ENCODE results near the gene OR11G2.
"Not testable (repeated sequence)": the region's sequence is repeated elsewhere in the genome, so short reads cannot be mapped to it uniquely, and the experiment has no call there.

The OR11G2 gene, protein sequence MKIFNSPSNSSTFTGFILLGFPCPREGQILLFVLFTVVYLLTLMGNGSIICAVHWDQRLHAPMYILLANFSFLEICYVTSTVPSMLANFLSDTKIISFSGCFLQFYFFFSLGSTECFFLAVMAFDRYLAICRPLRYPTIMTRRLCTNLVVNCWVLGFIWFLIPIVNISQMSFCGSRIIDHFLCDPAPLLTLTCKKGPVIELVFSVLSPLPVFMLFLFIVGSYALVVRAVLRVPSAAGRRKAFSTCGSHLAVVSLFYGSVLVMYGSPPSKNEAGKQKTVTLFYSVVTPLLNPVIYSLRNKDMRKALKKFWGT

GRCh38 chr14:20190596-20190995, at the start of gene OR11G2:
OR11G2 (plus strand) TSS chr14:20190896; CDS start chr14:20197438, 6,542 bp downstream.
- no peak for TF ChIP-seq SUZ12 (IDR thresholded peaks at IDR 0.05; ENCODE audit: extremely low read depth, insufficient read depth, insufficient read length)
- TF ChIP-seq ZNF274 (IDR thresholded peaks at IDR 0.05; ENCODE audit: low read depth, low read length) = no peak
- no peak for TF ChIP-seq YY1 (IDR thresholded peaks at IDR 0.05; ENCODE audit: insufficient read depth, insufficient read length)
- Histone ChIP-seq H3K36me3 (ENCODE audit: insufficient read depth, insufficient read length, low read length) (no peaks in the 10 kb centered on the region), H3K27me3 (ENCODE audit: insufficient read depth, insufficient read length) (no peaks in the 10 kb centered on the region), H3K9ac (ENCODE audit: insufficient read length, low read depth) (no peak within 1 kb of the TSS), H3K9me3 (ENCODE audit: insufficient read depth, low read length) (no peaks in the 10 kb centered on the region), H3K4me1 (ENCODE audit: insufficient read depth, insufficient read length) (no peaks in the 10 kb centered on the region), H3K4me3 (ENCODE audit: insufficient read length, low read depth) (no peak within 1 kb of the TSS)
- DNase-seq (ENCODE audit: low read depth, low spot score) = no peak

DNA sequence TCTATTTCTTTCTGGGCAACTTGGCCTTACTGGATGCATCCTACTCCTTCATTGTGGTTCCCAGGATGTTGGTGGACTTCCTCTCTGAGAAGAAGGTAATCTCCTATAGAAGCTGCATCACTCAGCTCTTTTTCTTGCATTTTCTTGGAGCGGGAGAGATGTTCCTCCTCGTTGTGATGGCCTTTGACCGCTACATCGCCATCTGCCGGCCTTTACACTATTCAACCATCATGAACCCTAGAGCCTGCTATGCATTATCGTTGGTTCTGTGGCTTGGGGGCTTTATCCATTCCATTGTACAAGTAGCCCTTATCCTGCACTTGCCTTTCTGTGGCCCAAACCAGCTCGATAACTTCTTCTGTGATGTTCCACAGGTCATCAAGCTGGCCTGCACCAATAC, 46.8 kb upstream of the OR11G2 start:
- Histone ChIP-seq H3K27me3 (ENCODE audit: insufficient read depth, insufficient read length) (no peaks in the 10 kb centered on the region), H3K4me1 (ENCODE audit: insufficient read depth, insufficient read length) (no peaks in the 10 kb centered on the region), H3K36me3 (ENCODE audit: insufficient read depth, insufficient read length, low read length) (no peaks in the 10 kb centered on the region), H3K4me3 (ENCODE audit: insufficient read length, low read depth) (no peak overlapping the region), H3K9me3 (ENCODE audit: insufficient read depth, low read length) (no peaks in the 10 kb centered on the region), H3K9ac (ENCODE audit: insufficient read length, low read depth) (no peak overlapping the region)
- peak; percentile 5 for DNase-seq (ENCODE audit: low read depth, low spot score)
- TF ChIP-seq ZNF274 (IDR thresholded peaks at IDR 0.05; ENCODE audit: low read depth, low read length) (no peak), YY1 (IDR thresholded peaks at IDR 0.05; ENCODE audit: insufficient read depth, insufficient read length) (no peak), SUZ12 (IDR thresholded peaks at IDR 0.05; ENCODE audit: extremely low read depth, insufficient read depth, insufficient read length) (no peak)

GRCh38 chr14:20144820-20145219, 45.9 kb upstream of the OR11G2 start:
- H3K4me3 ChIP-seq (ENCODE audit: insufficient read length, low read depth) = no peak overlapping the region
- no peak for DNase-seq (ENCODE audit: low read depth, low spot score)
- no peaks in the 10 kb centered on the region for H3K36me3 ChIP-seq (ENCODE audit: insufficient read depth, insufficient read length, low read length)
- no peak overlapping the region for H3K9ac ChIP-seq (ENCODE audit: insufficient read length, low read depth)
- H3K4me1 ChIP-seq (ENCODE audit: insufficient read depth, insufficient read length) = no peaks in the 10 kb centered on the region
- TF ChIP-seq SUZ12 (IDR thresholded peaks at IDR 0.05; ENCODE audit: extremely low read depth, insufficient read depth, insufficient read length) (no peak), ZNF274 (IDR thresholded peaks at IDR 0.05; ENCODE audit: low read depth, low read length) (no peak)
- H3K9me3 ChIP-seq (ENCODE audit: insufficient read depth, low read length) = no peaks in the 10 kb centered on the region
- no peaks in the 10 kb centered on the region for H3K27me3 ChIP-seq (ENCODE audit: insufficient read depth, insufficient read length)

DNA sequence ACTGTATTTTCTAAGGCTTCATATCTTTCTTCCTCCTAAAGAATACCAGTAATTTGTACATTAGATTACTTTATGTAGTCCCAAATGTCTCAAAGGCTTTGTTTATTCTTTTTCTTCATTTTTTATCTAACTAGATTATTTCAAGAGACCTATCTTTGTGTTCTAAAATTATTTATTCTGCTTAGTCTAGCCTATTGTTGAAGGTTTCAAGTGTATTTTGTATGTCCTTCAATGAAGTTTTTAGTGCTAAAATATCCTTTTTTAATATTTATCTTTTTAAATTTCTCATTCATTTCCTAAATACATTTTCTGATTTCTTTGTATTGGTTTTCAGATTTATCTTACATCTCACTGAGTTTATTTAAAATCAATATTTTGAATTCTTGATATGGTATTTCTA, 26.2 kb upstream of the OR11G2 start:
- no peak for DNase-seq (ENCODE audit: low read depth, low spot score)
- Histone ChIP-seq H3K9me3 (ENCODE audit: insufficient read depth, low read length) (no peaks in the 10 kb centered on the region), H3K4me3 (ENCODE audit: insufficient read length, low read depth) (no peak overlapping the region), H3K9ac (ENCODE audit: insufficient read length, low read depth) (no peak overlapping the region), H3K27me3 (ENCODE audit: insufficient read depth, insufficient read length) (no peaks in the 10 kb centered on the region), H3K36me3 (ENCODE audit: insufficient read depth, insufficient read length, low read length) (no peaks in the 10 kb centered on the region), H3K4me1 (ENCODE audit: insufficient read depth, insufficient read length) (no peaks in the 10 kb centered on the region)
- no peak for TF ChIP-seq SUZ12 (IDR thresholded peaks at IDR 0.05; ENCODE audit: extremely low read depth, insufficient read depth, insufficient read length)
- no peak for TF ChIP-seq YY1 (IDR thresholded peaks at IDR 0.05; ENCODE audit: insufficient read depth, insufficient read length)
- no peak for TF ChIP-seq ZNF274 (IDR thresholded peaks at IDR 0.05; ENCODE audit: low read depth, low read length)

GRCh38 chr14:20167091-20167490, 23.6 kb upstream of the OR11G2 start:
- Histone ChIP-seq H3K9me3 (ENCODE audit: insufficient read depth, low read length) (no peaks in the 10 kb centered on the region), H3K4me3 (ENCODE audit: insufficient read length, low read depth) (no peak overlapping the region), H3K4me1 (ENCODE audit: insufficient read depth, insufficient read length) (no peaks in the 10 kb centered on the region), H3K27me3 (ENCODE audit: insufficient read depth, insufficient read length) (no peaks in the 10 kb centered on the region), H3K9ac (ENCODE audit: insufficient read length, low read depth) (no peak overlapping the region), H3K36me3 (ENCODE audit: insufficient read depth, insufficient read length, low read length) (no peaks in the 10 kb centered on the region)
- DNase-seq (ENCODE audit: low read depth, low spot score) = no peak
- TF ChIP-seq SUZ12 (IDR thresholded peaks at IDR 0.05; ENCODE audit: extremely low read depth, insufficient read depth, insufficient read length) (no peak), YY1 (IDR thresholded peaks at IDR 0.05; ENCODE audit: insufficient read depth, insufficient read length) (no peak), ZNF274 (IDR thresholded peaks at IDR 0.05; ENCODE audit: low read depth, low read length) (no peak)

GRCh38 chr14:20169852-20170251, 20.8 kb upstream of the OR11G2 start:
- not testable (repeated sequence) for H3K27me3 ChIP-seq (ENCODE audit: insufficient read depth, insufficient read length); H3K9me3 ChIP-seq (ENCODE audit: insufficient read depth, low read length); H3K36me3 ChIP-seq (ENCODE audit: insufficient read depth, insufficient read length, low read length); H3K4me3 ChIP-seq (ENCODE audit: insufficient read length, low read depth); H3K4me1 ChIP-seq (ENCODE audit: insufficient read depth, insufficient read length); H3K9ac ChIP-seq (ENCODE audit: insufficient read length, low read depth); DNase-seq (ENCODE audit: low read depth, low spot score)

DNA sequence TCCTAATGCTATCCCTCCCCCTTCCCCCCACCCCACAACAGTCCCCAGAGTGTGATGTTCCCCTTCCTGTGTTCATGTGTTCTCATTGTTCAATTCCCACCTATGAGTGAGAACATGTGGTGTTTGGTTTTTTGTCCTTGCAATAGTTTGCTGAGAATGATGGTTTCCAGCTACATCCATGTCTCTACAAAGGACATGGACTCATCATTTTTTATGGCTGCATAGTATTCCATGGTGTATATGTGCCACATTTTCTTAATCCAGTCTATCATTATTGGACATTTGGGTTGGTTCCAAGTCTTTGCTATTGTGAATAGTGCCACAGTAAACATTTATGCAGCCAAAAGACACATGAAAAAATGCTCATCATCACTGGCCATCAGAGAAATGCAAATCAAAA, 16.5 kb upstream of the OR11G2 start:
- not testable (repeated sequence) for H3K4me1 ChIP-seq (ENCODE audit: insufficient read depth, insufficient read length); H3K27me3 ChIP-seq (ENCODE audit: insufficient read depth, insufficient read length); H3K4me3 ChIP-seq (ENCODE audit: insufficient read length, low read depth); H3K9ac ChIP-seq (ENCODE audit: insufficient read length, low read depth); H3K36me3 ChIP-seq (ENCODE audit: insufficient read depth, insufficient read length, low read length); DNase-seq (ENCODE audit: low read depth, low spot score); H3K9me3 ChIP-seq (ENCODE audit: insufficient read depth, low read length)

DNA sequence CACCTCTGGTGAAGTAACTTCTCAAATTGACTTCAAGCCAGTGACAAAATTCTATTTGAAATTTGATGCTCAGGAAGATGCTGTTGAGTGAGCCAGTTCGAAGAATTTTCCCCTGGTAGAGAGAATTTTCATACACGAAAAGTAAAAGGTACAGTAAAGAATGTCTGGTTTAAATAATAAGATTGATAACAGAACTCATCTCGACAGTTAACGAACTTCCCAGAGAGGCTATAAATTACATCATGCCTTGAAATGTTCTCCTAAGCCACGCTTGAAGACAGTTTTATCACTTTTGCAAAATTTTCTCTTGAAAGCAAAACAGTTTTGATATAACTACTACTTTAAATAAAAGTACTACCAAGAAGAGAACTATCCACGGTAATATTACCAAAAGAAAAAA, 14.4 kb upstream of the OR11G2 start:
- no peaks in the 10 kb centered on the region for H3K4me1 ChIP-seq (ENCODE audit: insufficient read depth, insufficient read length)
- TF ChIP-seq YY1 (IDR thresholded peaks at IDR 0.05; ENCODE audit: insufficient read depth, insufficient read length) (no peak), SUZ12 (IDR thresholded peaks at IDR 0.05; ENCODE audit: extremely low read depth, insufficient read depth, insufficient read length) (no peak), ZNF274 (IDR thresholded peaks at IDR 0.05; ENCODE audit: low read depth, low read length) (no peak)
- no peak overlapping the region for H3K4me3 ChIP-seq (ENCODE audit: insufficient read length, low read depth)
- DNase-seq (ENCODE audit: low read depth, low spot score) = no peak
- H3K27me3 ChIP-seq (ENCODE audit: insufficient read depth, insufficient read length) = no peaks in the 10 kb centered on the region
- no peaks in the 10 kb centered on the region for H3K36me3 ChIP-seq (ENCODE audit: insufficient read depth, insufficient read length, low read length)
- H3K9ac ChIP-seq (ENCODE audit: insufficient read length, low read depth) = no peak overlapping the region
- no peaks in the 10 kb centered on the region for H3K9me3 ChIP-seq (ENCODE audit: insufficient read depth, low read length)
